ENCODE data around the gene EXOC4.
"Not testable (repeated sequence)": the region's sequence is repeated elsewhere in the genome, so short reads cannot be mapped to it uniquely, and the experiment has no call there.

Gene EXOC4

GRCh38 chr7:133252858-133253518, at the start of gene EXOC4:
Gene EXOC4, plus strand, starts transcription at chr7:133253078.
- peak; percentile 98 for DNase-seq

DNA sequence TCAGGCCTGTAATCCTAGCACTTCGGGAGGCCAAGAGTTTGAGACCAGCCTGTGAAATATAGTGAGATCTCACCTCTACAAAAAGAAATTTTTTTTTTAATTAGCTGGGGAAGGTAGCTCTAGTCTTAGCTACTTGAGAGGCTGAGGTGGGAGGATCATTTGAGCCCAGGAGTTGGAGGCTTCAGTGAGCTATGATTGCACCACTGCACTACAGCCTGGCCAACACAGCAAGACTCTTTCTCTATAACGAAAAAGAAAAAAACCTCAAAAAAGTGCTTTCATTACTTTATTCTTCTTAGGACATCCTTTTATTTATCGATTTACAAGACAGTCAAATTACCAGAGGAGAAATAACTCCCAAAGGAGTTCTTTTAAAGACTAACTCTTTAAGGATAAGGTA, 49.4 kb upstream of the EXOC4 start:
- no peak for DNase-seq

GRCh38 chr7:133207687-133208086, 45.2 kb upstream of the EXOC4 start:
- no peak for DNase-seq

- DNase-seq: not testable (repeated sequence)
These were observed 42.1 kb upstream of the EXOC4 start for GRCh38 chr7:133210817-133211216.

DNA sequence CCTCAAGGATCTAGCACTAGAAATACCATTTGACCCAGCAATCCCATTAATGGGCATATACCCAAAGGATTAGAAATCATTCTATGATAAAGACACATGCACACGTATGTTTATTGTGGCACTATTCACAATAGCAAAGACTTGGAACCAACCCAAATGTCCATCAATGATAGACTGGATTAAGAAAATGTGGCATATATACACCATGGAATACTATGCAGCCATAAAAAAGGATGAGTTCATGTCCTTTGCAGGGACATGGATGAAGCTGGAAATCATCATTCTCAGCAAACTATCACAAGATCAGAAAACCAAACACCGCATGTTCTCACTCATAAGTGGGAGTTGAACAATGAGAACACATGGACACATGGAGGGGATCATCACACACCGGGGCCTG, 39.1 kb upstream of the EXOC4 start:
- DNase-seq: not testable (repeated sequence)

DNA sequence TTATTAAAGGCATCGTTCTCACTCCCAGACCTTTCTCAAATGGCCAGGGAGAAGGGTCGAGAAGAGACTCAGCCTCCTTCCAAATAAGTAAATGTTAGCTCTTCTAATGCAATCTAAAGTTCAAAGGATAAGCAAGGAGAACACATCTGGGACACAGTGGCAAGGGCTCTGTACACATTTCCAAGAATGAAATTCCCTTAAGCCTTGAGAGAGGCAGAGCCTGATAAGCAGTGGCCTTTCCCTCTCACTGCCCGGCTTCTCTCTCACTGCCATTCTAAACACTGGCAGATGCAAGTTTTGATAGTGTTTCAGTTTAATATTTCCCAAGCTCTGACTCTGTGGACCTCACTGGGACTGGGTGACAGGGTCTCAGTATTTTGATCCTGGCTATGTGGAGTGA, 35.1 kb upstream of the EXOC4 start:
- no peak for DNase-seq

DNA sequence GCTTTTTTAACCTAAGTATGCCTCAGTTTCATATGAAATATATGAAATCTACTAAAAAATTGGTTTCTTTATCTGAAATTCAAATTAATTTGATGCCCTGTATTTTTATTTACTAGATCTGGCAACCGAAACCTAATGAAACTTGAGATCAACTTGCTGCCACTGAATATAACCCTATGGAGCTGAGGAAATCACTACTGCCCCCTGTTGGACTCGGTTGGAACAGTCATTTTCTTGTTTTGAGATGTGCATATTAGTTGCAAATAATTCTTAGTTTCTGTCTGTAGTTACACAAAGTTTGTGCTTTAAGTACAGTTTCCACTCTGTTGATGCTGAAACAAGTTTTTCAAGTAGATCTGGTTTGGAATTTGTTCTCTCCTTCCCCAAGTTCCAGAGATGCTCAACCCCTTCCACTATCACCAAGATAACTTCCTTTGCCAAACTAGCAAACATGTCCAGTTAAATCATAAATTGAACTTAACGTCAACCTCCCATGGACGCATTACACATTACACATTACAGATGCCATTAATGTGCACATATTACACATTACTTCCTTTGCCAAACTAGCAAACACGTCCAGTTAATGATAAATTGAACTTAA, 22.2 kb upstream of the EXOC4 start:
- no peak for DNase-seq

GRCh38 chr7:133233142-133233541, 19.7 kb upstream of the EXOC4 start:
- no peak for DNase-seq

- DNase-seq: no peak
These were observed 17.7 kb upstream of the EXOC4 start for GRCh38 chr7:133234961-133235875.

- DNase-seq: no peak
These were observed 15.3 kb upstream of the EXOC4 start for GRCh38 chr7:133237545-133237944.

- DNase-seq: no peak
These were observed 12.6 kb upstream of the EXOC4 start for GRCh38 chr7:133240302-133240701.

DNA sequence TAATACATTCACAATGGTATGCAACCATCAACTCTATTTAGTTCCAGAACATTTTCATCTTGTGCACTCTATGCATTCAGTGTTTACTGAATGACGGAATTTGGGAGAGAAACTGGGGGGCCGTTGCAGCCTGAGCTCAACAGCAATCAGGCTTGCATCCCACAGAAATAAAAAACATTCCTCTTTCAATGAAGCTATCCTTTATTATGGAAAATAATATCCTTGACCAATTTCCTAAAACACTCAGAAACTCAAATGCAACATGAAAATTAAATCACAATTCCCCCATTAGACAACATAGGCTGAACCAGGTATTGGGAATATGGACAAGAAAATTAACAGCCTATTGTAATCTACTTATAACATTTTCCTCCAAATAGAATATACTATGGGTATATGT, 6.3 kb upstream of the EXOC4 start:
- DNase-seq: no peak

DNA sequence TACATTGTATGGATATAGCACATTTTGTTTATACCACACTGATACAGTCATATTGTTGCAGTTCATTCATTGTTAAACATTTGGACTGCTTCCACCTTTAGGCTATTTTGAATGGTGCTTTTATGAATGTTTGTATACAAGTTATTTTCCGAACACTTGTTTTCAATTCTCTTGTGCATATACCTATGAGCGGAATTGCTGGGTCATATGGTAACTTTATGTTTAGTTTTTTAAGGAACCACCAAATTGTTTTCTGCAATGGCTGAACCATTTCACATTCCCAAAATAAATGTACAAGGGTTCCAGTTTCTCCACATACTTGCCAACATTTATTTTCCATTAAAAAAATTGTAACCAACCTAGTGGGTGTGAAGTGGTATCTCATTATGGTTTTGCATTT, 4.0 kb upstream of the EXOC4 start:
- DNase-seq: no peak

- no peak for DNase-seq
These were observed 396 bp upstream of the EXOC4 start for GRCh38 chr7:133252506-133252857.

DNA sequence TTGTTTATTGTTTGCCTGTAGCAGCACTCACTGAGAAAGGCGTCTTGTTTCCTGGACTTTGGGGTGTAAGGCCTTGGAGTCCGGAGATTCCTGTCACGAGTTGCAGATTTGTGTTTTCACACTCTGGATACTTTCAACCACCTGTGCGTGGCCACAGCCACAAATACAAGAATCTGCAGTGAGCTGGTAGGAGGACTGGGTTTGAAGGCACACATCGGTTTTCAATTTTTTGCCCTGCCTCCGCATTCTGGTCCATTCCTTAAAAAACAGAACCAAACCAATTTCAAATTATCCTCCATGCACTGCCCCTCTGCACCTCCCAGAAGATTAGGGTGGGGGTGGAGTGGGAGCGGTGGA, 619 bp downstream of the EXOC4 start:
- no peak for DNase-seq

DNA sequence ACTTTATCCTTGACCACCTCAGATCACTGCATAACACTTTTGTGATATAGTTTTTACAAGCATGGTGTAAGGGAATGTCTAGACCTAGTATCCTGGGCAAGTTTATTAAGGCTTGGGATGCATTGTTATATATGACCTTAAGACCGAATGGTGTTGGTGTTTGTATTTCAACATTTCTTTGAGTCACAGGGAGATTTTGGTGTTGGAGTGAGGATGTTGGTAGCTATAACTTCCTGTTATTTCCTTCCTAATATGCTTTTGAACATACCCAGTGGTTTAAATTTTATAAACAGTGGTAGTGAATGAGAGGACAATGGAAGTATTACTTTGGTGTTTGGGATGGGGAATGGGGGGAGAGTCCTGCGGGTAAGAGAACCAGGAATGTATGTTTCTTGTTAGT, 2.6 kb downstream of the EXOC4 start:
- DNase-seq: no peak

DNA sequence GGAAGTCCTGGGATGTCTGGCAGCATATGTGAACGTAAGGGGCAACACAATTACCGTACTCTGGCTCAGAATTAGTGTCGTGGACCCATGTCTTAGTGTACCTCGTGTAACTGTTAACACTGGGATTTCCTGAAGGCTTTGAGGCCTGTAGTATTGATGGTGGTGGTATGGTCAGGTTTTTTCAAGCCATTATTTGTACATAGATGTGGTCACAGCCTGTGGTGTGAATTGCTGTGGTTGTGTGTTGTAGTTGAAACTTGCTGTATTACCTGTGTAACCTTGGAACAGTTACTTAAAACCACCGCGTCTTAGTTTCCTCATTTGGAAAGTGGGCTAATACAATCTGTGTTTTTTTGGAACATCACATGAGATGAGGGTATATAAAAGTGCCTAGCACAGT, 5.3 kb downstream of the EXOC4 start:
- no peak for DNase-seq

- DNase-seq: no peak
These were observed 12.9 kb downstream of the EXOC4 start for GRCh38 chr7:133265821-133266220.

DNA sequence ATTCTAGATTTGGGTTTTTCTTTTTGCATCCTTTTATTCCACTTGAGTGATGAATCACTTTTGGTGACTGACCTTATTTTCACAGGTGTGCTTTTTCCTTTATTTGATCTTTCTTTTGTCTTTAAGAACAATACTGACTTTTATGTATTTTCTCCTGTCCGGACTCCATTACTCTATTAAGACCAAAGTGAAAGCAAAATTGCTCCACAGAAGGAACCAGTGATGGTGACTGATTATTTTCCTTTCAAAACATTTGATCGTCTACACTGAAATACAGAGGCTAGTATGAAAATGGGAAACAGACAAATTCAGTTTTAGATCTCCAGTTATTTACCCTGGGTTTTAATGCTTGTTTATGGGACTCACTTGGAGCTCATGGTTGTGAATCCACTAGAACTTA, 15.5 kb downstream of the EXOC4 start:
- no peak for DNase-seq

DNA sequence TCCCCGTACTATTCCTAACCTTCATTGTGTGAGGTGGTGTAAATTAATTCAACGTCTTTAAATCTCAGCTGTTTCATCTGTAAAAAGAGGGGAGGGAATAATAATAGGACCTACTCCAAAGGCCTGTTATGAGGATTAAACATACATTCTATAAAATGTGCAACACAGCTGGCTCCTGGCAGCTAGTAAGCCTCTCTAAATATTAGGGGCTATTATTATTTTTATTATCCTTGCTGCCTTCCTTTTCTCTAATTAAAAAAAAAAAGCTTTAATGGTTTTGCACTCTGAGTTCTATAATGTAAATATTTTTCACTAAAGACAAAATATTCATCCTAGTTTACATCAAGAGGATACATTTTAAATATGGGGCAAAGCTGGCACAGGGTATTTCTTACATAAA, 19.5 kb downstream of the EXOC4 start:
- DNase-seq: no peak

DNA sequence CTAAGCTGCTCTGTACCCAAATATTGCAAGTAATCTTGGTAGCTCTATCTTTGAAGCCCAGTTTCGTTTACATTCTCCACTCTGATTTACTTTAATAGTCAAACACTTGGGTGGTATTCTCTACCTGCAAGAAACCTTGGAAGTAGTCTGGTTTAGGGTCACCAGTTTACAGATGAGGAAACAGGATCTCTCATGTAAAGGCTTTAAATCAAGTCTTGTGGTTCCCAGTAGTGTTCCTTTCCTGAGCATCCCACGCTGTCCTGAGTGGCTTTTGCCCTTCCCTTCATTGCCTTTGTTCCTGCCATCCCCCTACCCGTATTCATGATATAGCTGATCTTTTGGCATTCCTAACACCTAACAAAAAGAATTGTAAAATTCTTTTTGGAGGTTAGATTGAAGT, 20.3 kb downstream of the EXOC4 start:
- DNase-seq: no peak

GRCh38 chr7:133274265-133274664, 21.4 kb downstream of the EXOC4 start:
- no peak for DNase-seq

DNA sequence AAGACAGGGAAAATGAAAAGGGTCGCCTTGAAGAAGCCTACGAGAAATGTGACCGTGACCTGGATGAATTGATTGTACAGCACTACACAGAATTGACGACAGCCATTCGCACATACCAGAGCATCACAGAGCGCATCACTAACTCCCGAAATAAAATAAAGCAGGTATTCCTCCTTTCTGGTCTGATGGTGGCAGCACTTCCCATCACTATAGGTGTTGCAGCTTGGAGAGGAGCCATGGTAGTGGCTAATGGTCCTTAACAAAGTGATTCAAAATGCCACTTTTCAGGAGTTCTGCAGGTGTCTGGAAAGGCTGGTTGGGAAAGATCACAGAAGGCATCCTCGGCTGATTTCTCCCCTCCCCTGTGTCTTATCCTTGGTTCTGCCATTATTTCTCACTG, 22.1 kb downstream of the EXOC4 start:
- DNase-seq: no peak

- DNase-seq: no peak
These were observed 22.7 kb downstream of the EXOC4 start for GRCh38 chr7:133275446-133276095.
